KMS-11 (cell line): ENCODE measurements around the gene MAP4K5.

Experiments
- H2AFZ ChIP-seq: fragments of 200-600 bp; sonication (generic); 2 replicates; pipeline ENCODE4 v1.6.1; 2016; ENCODE audit warnings: antibody characterized with exemption, mixed run types, low read depth
- H3K27ac ChIP-seq: fragments of 200-600 bp; sonication (generic); 2 replicates; pipeline ENCODE4 v1.6.1; 2016; ENCODE audit warnings: mild to moderate bottlenecking, mixed run types
- H3K27me3 ChIP-seq: fragments of 200-600 bp; sonication (generic); 2 replicates; pipeline ENCODE4 v1.6.1; 2017; ENCODE audit warnings: mild to moderate bottlenecking, low read depth, mixed run types, moderate library complexity; ENCODE audit not compliant: insufficient read depth
- H3K36me3 ChIP-seq: fragments of 200-600 bp; sonication (generic); 2 replicates; pipeline ENCODE4 v1.6.1; 2017; ENCODE audit warnings: mild to moderate bottlenecking, mixed run types; ENCODE audit not compliant: insufficient read depth
- H3K4me1 ChIP-seq: fragments of 200-600 bp; sonication (generic); 2 replicates; pipeline ENCODE4 v1.6.1; 2016; ENCODE audit warnings: mild to moderate bottlenecking, low read depth, mixed run types; ENCODE audit not compliant: poor library complexity, severe bottlenecking
- H3K4me2 ChIP-seq: fragments of 200-600 bp; sonication (generic); 2 replicates; pipeline ENCODE4 v1.7.0; 2016; ENCODE audit warnings: mild to moderate bottlenecking, mixed run types
- H3K4me3 ChIP-seq: fragments of 200-600 bp; sonication (generic); IDR thresholded peaks from 2 replicates; pipeline ENCODE4 v1.6.1; 2017; ENCODE audit warnings: low read depth, low read length, mixed read lengths; ENCODE audit not compliant: insufficient read depth
- H3K79me2 ChIP-seq: fragments of 200-600 bp; sonication (generic); 2 replicates; pipeline ENCODE4 v1.6.1; 2016; ENCODE audit warnings: low read depth, mixed run types; ENCODE audit not compliant: insufficient read depth
- H3K9ac ChIP-seq: fragments of 200-600 bp; sonication (generic); 2 replicates; pipeline ENCODE4 v1.6.1; 2016; ENCODE audit warnings: mild to moderate bottlenecking, mixed run types
- H4K20me1 ChIP-seq: fragments of 200-600 bp; sonication (generic); 2 replicates; pipeline ENCODE4 v1.6.1; 2016; ENCODE audit warnings: mild to moderate bottlenecking, mixed run types; ENCODE audit not compliant: insufficient read depth
- TF ChIP-seq, protein P1 (sequence below): fragments of 200-600 bp; sonication (generic); conservative IDR thresholded peaks from 2 replicates; pipeline ENCODE4 v1.6.1; 2017; ENCODE audit warnings: low read depth, mild to moderate bottlenecking, antibody characterized with exemption, low read length, moderate library complexity, mixed read lengths

The MAP4K5 gene

DNA sequence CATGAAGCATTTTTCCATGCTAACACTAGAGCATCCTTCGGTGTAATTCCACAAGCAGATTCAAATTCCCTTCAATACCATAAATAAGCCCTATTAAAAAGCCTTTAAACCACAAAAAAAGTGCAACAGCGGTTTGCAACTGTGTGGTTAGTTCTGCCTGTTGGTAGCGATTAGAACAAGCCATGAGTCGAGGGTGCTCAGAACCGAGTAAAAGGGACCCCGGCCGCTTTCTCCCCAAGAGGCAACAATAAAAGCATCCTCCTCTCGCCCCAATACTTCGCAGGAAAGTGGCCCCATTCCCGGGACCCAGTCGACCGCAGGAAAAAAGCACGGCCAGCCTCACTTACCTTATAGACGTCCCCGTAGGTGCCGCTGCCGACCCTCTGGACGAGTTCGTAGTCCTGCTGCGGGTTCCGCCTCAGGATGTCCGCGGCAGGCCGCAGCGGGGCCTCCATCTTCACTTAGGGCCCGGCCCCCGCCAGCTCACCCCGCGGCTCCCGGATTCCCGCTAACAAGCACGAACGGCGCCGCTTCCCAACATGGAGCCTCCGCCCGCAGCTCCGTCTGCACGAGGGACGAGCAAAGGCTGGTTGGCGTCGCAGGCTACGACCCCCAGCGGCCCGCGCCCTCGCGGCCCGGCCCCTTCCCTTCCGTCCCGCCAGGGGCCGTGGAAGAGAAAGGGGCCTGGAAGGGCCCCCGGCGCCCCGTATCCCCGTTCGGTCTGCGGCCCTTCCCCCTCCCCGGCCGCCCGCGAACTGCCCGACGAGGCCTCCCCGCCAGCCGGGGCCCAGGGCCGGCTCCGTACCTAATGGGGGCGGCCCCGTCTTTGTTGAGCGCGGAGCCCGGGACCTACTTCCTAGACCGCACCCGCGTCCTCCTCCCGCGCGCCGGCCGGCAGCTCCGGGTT lies 521 bp downstream of the MAP4K5 start:
- Histone ChIP-seq H3K79me2 (peaks cover 47% of the 10 kb centered on the region), H3K4me3 (no peak overlapping the region), H3K9ac (peak overlapping the region; percentile 86)

DNA sequence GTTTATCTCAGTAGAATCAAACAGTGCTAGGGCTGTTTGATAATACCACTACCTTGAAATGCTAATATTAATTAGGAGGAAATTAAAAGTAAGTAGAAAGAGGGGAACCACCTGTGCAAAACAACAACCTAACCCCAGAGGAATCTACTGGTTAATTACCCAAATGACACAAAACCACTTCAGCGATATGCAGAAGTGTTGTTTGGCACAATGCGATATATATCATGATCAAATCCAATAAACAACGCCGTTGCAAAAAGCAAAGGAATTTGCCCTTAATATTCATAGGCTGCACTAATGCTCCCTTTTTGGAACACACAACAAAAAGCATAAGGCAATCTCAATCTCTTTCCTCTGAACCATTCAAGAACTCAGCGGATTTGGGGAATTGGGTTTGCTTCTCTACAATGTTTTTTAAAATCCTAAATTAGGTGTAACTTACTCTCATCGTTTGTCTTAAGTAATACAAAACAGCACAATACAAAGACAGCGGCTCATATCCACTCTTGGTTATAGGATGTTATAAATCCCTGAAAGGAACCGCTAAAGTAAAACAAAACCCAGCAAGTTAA lies 1.5 kb downstream of the MAP4K5 start:
- no peak overlapping the region; the same call in 1 of the 2 replicates for H3K9ac ChIP-seq
- peak overlapping the region; percentile 86 for H3K4me2 ChIP-seq
- H3K79me2 ChIP-seq: peaks cover 55% of the 10 kb centered on the region
- H3K4me1 ChIP-seq: peaks cover 21% of the 10 kb centered on the region
- no peaks in the 10 kb centered on the region for H3K36me3 ChIP-seq
- no peaks in the 10 kb centered on the region for H4K20me1 ChIP-seq
- H2AFZ ChIP-seq: no peak overlapping the region
- H3K4me3 ChIP-seq: no peak overlapping the region
- no peaks in the 10 kb centered on the region for H3K27me3 ChIP-seq
- no peak overlapping the region for H3K27ac ChIP-seq
- TF ChIP-seq, protein P1, sequence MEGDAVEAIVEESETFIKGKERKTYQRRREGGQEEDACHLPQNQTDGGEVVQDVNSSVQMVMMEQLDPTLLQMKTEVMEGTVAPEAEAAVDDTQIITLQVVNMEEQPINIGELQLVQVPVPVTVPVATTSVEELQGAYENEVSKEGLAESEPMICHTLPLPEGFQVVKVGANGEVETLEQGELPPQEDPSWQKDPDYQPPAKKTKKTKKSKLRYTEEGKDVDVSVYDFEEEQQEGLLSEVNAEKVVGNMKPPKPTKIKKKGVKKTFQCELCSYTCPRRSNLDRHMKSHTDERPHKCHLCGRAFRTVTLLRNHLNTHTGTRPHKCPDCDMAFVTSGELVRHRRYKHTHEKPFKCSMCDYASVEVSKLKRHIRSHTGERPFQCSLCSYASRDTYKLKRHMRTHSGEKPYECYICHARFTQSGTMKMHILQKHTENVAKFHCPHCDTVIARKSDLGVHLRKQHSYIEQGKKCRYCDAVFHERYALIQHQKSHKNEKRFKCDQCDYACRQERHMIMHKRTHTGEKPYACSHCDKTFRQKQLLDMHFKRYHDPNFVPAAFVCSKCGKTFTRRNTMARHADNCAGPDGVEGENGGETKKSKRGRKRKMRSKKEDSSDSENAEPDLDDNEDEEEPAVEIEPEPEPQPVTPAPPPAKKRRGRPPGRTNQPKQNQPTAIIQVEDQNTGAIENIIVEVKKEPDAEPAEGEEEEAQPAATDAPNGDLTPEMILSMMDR: no peak

More for the DNA sequence above, 521 bp downstream of the MAP4K5 start:
- no peaks in the 10 kb centered on the region for H3K27me3 ChIP-seq
- H2AFZ ChIP-seq: peak overlapping the region; percentile 81
- H4K20me1 ChIP-seq: no peaks in the 10 kb centered on the region
- no peaks in the 10 kb centered on the region for H3K36me3 ChIP-seq
- H3K4me1 ChIP-seq: peaks cover 21% of the 10 kb centered on the region
- H3K4me2 ChIP-seq: peak overlapping the region; percentile 86
- TF ChIP-seq, protein P1: no peak
- peak overlapping the region; percentile 68 for H3K27ac ChIP-seq

DNA sequence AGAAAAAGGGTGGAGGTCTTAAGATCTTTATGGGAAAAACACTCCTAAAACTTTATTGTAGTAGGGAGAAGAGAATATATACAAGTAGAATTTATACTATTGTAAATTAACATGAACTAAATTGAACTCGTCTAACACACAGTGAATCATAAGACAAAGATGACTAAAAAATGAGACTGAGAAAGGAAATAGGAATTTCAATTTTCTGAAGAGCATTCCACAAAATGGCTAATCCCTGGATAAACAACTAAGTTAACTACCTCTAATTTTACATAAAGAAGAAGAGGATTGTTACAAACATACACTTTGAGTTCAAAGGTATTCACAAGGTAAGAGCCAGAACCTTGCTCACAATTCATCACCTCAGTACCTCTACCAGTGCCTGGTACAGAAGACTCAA lies 2.0 kb downstream of the MAP4K5 start:
- peaks cover 61% of the 10 kb centered on the region for H3K79me2 ChIP-seq
- H3K36me3 ChIP-seq: no peaks in the 10 kb centered on the region
- H4K20me1 ChIP-seq: no peaks in the 10 kb centered on the region
- peaks cover 21% of the 10 kb centered on the region for H3K4me1 ChIP-seq
- no peak overlapping the region for H2AFZ ChIP-seq
- H3K9ac ChIP-seq: no peak overlapping the region
- H3K27ac ChIP-seq: no peak overlapping the region
- H3K4me2 ChIP-seq: peak overlapping the region; percentile 86; the same call in 1 of the 2 replicates
- H3K27me3 ChIP-seq: no peaks in the 10 kb centered on the region
- TF ChIP-seq, protein P1: no peak
- no peak overlapping the region for H3K4me3 ChIP-seq

DNA sequence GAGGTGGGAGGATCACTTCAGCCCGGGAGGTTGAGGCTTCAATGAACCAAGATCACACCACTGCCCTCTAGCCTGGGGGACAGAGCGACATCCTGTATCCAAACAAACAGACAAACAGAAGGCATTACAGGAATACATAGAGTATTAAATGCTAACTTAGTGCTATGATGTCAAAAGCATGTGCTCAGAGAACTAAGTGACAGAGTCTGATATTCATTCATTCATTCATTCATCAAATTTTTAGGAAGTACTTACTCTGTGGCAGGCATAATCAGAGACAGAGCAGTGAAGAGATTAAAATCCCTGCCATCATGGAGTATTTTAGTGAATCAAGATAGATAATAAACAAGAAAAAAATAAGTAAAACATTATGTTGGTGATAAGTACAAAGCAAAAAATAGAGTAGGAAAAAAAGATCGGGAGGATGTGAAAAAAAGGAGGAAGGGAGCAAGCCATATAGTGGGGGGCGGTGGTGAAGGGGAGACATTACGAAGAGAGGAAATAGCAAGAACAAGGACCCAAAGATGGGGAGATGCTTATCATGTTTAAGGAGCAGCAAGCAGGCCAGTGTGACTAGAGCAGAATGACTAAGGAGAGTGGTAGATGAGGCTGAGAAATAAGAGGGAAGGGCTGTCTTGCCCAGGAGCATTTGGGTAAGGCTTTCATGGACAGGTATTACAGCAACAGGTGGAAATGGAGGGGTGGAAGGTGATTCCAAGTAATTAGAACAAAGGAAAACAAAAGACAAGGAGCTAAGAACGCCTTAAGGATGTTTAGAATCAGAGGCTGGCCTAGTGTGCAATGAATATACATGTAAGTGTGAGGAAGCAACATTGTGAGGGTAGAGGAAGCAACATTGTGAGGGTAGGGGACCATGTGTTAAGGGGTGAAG lies 2.8 kb downstream of the MAP4K5 start:
- Histone ChIP-seq H3K9ac (no peak overlapping the region), H3K27ac (no peak overlapping the region), H3K36me3 (no peaks in the 10 kb centered on the region), H3K4me1 (peaks cover 21% of the 10 kb centered on the region), H3K4me2 (no peak overlapping the region), H3K27me3 (no peaks in the 10 kb centered on the region), H3K79me2 (peaks cover 66% of the 10 kb centered on the region), H2AFZ (no peak overlapping the region), H3K4me3 (no peak overlapping the region), H4K20me1 (no peaks in the 10 kb centered on the region)
- TF ChIP-seq, protein P1: no peak
